Measurements from ENCODE around the gene MASP2. TPM values are rescaled to one million over a fixed set of nuclear protein-coding genes. Genes with fewer than 3 reads are reported as not detected.
"Not testable (repeated sequence)": the region's sequence is repeated elsewhere in the genome, so short reads cannot be mapped to it uniquely, and the experiment has no call there.

The MASP2 gene
- polyA plus RNA-seq, 2 of the 4 experiments (the other 2 are of a cell fraction), result 0.08 TPM; not detected in 1

DNA sequence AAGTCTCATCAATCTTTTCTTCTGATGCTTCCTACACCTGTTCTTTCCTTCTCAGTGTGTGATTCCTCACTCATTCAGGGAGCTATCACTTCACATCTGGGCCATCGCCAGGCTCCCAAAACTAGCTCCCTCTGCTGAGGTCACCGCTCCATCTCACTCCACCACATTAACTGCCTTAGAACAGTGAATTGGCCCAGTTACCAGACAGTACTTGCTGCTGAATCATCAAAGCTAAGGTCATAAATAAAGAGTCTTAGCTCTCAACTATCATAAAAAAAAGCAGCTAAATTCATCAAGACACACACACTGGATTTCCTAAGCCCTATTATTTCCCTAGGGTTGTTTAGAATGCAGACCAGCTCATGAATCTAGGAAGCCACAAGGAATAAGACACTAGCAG is 31.6 kb upstream of the MASP2 start:
- H3K4me2 ChIP-seq, result no peak overlapping the region
- CTCF ChIA-PET, result interaction anchor here (0.6 to 2.4 kb wide), 2 partner anchors 41 to 66 kb away, joined by 3 to 11 read pairs; no protein-coding TSS in a partner anchor
- ATAC-seq (no peak), FAIRE-seq (no peak), DNase-seq (ENCODE audit: low read depth in 1 of 2, low spot score in 1 of 2) (no peak)
- POLR2A ChIA-PET, result no interaction called here
- WGBS (ENCODE audit: missing lambda C conversion rate), result 100% methylated on average over 2 of the region's 2 CpGs
- no peak overlapping the region for H3K4me3 ChIP-seq
- H3K9me3 ChIP-seq, result no peaks in the 10 kb centered on the region
- H3K27ac ChIP-seq, result no peak overlapping the region
- H3K4me1 ChIP-seq, result no peaks in the 10 kb centered on the region
- TF ChIP-seq HOXB13 (CRISPR knock-in tag; IDR thresholded peaks at IDR 0.05; ENCODE audit: low read depth), result no peak
- no peak for TF ChIP-seq NFE2L2 (conservative IDR thresholded peaks at IDR 0.05; ENCODE audit: low read length)
- TF ChIP-seq ESRRA (IDR thresholded peaks at IDR 0.05; ENCODE audit: borderline replicate concordance, low read length), result no peak
- TF ChIP-seq, protein P1, sequence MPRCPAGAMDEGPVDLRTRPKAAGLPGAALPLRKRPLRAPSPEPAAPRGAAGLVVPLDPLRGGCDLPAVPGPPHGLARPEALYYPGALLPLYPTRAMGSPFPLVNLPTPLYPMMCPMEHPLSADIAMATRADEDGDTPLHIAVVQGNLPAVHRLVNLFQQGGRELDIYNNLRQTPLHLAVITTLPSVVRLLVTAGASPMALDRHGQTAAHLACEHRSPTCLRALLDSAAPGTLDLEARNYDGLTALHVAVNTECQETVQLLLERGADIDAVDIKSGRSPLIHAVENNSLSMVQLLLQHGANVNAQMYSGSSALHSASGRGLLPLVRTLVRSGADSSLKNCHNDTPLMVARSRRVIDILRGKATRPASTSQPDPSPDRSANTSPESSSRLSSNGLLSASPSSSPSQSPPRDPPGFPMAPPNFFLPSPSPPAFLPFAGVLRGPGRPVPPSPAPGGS (IDR thresholded peaks at IDR 0.05), result no peak
- TF ChIP-seq, protein P2, sequence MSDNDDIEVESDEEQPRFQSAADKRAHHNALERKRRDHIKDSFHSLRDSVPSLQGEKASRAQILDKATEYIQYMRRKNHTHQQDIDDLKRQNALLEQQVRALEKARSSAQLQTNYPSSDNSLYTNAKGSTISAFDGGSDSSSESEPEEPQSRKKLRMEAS (IDR thresholded peaks at IDR 0.05), result no peak
- no peak for TF ChIP-seq SMC3 (IDR thresholded peaks at IDR 0.05)
- TF ChIP-seq, protein P3, sequence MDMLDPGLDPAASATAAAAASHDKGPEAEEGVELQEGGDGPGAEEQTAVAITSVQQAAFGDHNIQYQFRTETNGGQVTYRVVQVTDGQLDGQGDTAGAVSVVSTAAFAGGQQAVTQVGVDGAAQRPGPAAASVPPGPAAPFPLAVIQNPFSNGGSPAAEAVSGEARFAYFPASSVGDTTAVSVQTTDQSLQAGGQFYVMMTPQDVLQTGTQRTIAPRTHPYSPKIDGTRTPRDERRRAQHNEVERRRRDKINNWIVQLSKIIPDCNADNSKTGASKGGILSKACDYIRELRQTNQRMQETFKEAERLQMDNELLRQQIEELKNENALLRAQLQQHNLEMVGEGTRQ (IDR thresholded peaks at IDR 0.05), result no peak
- TF ChIP-seq, protein P4, sequence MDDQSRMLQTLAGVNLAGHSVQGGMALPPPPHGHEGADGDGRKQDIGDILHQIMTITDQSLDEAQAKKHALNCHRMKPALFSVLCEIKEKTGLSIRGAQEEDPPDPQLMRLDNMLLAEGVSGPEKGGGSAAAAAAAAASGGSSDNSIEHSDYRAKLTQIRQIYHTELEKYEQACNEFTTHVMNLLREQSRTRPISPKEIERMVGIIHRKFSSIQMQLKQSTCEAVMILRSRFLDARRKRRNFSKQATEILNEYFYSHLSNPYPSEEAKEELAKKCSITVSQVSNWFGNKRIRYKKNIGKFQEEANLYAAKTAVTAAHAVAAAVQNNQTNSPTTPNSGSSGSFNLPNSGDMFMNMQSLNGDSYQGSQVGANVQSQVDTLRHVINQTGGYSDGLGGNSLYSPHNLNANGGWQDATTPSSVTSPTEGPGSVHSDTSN (IDR thresholded peaks at IDR 0.05), result no peak
- no peak for TF ChIP-seq RFX5 (IDR thresholded peaks at IDR 0.05)
- TF ChIP-seq EHF (CRISPR knock-in tag; IDR thresholded peaks at IDR 0.05), result no peak
- TF ChIP-seq KDM5A (IDR thresholded peaks at IDR 0.05), result no peak
- no peak for TF ChIP-seq POLR2A (IDR thresholded peaks at IDR 0.05; ENCODE audit: low read length)
- TF ChIP-seq FOXS1 (CRISPR knock-in tag; IDR thresholded peaks at IDR 0.05), result no peak
- no peak for TF ChIP-seq GATA3 (IDR thresholded peaks at IDR 0.05; ENCODE audit: borderline replicate concordance)
- no peak for TF ChIP-seq TP53 (CRISPR knock-in tag; IDR thresholded peaks at IDR 0.05)
- no peak for TF ChIP-seq HDAC2 (IDR thresholded peaks at IDR 0.05)
- no peak for TF ChIP-seq ZSCAN20 (CRISPR knock-in tag; IDR thresholded peaks at IDR 0.05)

DNA sequence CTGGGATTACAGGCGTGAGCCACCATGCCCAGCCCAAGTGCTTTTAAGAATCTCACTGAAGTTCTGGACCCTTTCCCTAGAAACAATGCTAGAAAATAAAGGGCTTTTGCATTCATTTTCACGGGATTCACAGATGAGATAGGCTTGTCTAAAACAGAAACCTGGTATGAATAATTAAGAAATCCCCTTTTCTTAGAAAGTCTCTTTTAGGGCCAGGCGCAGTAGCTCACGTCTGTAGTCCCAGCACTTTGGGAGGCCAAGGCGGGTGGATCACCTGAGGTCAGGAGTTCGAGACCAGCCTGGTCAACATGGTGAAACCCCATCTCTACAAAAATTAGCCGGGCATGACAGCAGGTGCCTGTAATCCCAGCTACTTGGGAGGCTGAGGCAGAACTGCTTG is 26.4 kb upstream of the MASP2 start:
- CTCF ChIA-PET; H3K9me3 ChIP-seq; H3K4me3 ChIP-seq; H3K27ac ChIP-seq; FAIRE-seq; POLR2A ChIA-PET; ATAC-seq; H3K4me2 ChIP-seq; H3K4me1 ChIP-seq; DNase-seq (ENCODE audit: low read depth in 1 of 2, low spot score in 1 of 2): not testable (repeated sequence)
- WGBS (ENCODE audit: missing lambda C conversion rate), result 95% methylated on average over 7 of the region's 7 CpGs

DNA sequence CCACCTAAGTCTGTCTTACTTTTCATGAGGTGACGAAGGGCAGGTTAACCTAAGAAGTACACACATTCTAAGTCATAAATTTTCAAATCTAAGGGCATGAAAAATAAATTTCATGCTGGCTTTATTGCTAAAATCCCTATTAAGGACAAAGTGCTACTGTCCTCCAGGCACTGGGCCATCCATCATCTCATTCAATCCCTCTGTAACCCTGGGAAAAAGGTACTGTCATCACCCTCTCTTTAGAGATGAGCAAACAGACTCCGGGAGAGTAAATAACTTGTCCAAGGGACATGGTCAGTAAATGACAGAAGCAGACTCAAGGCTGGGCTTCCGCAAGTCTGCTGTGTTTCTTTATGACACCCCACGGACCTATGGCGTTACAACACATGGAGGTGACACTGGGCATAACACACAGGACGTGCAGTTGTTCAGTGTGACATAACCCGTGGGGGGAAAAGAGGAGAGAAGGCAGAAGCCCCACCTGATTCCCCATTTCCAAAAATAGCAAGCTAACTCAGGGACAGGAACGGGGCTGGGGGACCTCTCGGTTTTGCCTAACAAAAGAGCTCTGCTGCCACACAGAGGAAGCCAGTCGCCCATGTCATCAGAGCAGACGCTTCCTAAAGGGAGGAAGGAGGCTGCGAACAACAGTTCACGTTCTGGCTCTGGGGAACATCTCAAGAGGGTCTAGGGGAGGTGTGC is 25.3 kb upstream of the MASP2 start:
- no peak for TF ChIP-seq KDM1A (IDR thresholded peaks at IDR 0.05; ENCODE audit: low read depth)
- Histone ChIP-seq H3K4me3 (no peak overlapping the region), H3K27ac (no peak overlapping the region), H3K9me3 (no peaks in the 10 kb centered on the region), H3K4me1 (no peaks in the 10 kb centered on the region), H3K4me2 (no peak overlapping the region)
- CTCF ChIA-PET, result interaction anchor here (0.9 to 1.0 kb wide), 2 partner anchors 15 to 35 kb away, joined by 3 to 4 read pairs; no protein-coding TSS in a partner anchor
- FAIRE-seq (no peak), ATAC-seq (no peak), DNase-seq (ENCODE audit: low read depth in 1 of 2, low spot score in 1 of 2) (no peak)
- 66% methylated on average over 13 of the region's 13 CpGs for WGBS (ENCODE audit: missing lambda C conversion rate)
- POLR2A ChIA-PET, result no interaction called here

Measured in A549 (cell line).